Activated T-helper 1 cell treated with anti-CD3 and anti-CD28 coated beads, Interleukin-12 subunit alpha, Interleukin-12 subunit beta, Interleukin-2, Interleukin-4 antibody, amounts not matched to agents 30 ng/mL and 10 ng/mL and 1 ng/mL, durations not matched to agents 14 hours and 24 hours and 36 hours (primary cell): ENCODE data around the gene DAPK1. TPM values are rescaled to one million over a fixed set of nuclear protein-coding genes. Genes with fewer than 3 reads are reported as not detected.
"Not testable (repeated sequence)": the region's sequence is repeated elsewhere in the genome, so short reads cannot be mapped to it uniquely, and the experiment has no call there.

Experiments used
- DNase-seq: peaks from one replicate; pipeline ENCODE4 v3.0.0; 2021; ENCODE audit warnings: low spot score
- H3K27ac Mint-ChIP-seq: one replicate; pipeline ENCODE4 v1.8.0; 2021; ENCODE audit warnings: mild to moderate bottlenecking, mixed read lengths
- H3K27me3 Mint-ChIP-seq: one replicate; pipeline ENCODE4 v1.8.0; 2022; ENCODE audit warnings: mild to moderate bottlenecking, moderate library complexity, mixed read lengths; ENCODE audit not compliant: insufficient read depth
- H3K36me3 Mint-ChIP-seq: one replicate; pipeline ENCODE4 v1.8.0; 2021; ENCODE audit warnings: low read depth, mixed read lengths
- H3K4me1 Mint-ChIP-seq: one replicate; pipeline ENCODE4 v1.8.0; 2021; ENCODE audit warnings: low read depth, mixed read lengths
- H3K4me3 Mint-ChIP-seq: one replicate; pipeline ENCODE4 v1.8.0; 2021; ENCODE audit warnings: mild to moderate bottlenecking, moderate library complexity, mixed read lengths
- H3K9me3 Mint-ChIP-seq: one replicate; pipeline ENCODE4 v1.8.0; 2021; ENCODE audit warnings: mixed read lengths
- intact Hi-C: fragments of 100-400 bp; cut with micrococcal nuclease; formaldehyde crosslinking; loops from one replicate; pipeline ENCODE4 v1.15.1; 2024
- total RNA-seq: library from RNA; stranded (reverse); gene quantifications from 2 replicates; pipeline ENCODE4 v1.2.3, GENCODE V29; 2022

Gene DAPK1
- total RNA-seq, 1 donor from 2014 or later: 2.8 TPM

GRCh38 chr9:87542141-87542540, 44.5 kb downstream of the DAPK1 start:
- H3K4me1 Mint-ChIP-seq: no peaks in the 10 kb centered on the region
- intact Hi-C loops: no loop called here
- no peaks in the 10 kb centered on the region for H3K36me3 Mint-ChIP-seq
- H3K27me3 Mint-ChIP-seq: peaks cover 2% of the 10 kb centered on the region
- H3K9me3 Mint-ChIP-seq: no peaks in the 10 kb centered on the region
- H3K4me3 Mint-ChIP-seq: no peak overlapping the region
- DNase-seq: no peak
- H3K27ac Mint-ChIP-seq: no peak overlapping the region

GRCh38 chr9:87543251-87543650, 45.6 kb downstream of the DAPK1 start:
- Mint-ChIP-seq H3K4me1 (no peaks in the 10 kb centered on the region), H3K4me3 (no peak overlapping the region), H3K36me3 (no peaks in the 10 kb centered on the region), H3K27ac (no peak overlapping the region), H3K27me3 (peaks cover 2% of the 10 kb centered on the region), H3K9me3 (no peaks in the 10 kb centered on the region)
- DNase-seq: no peak
- intact Hi-C loops: no loop called here

- no peaks in the 10 kb centered on the region for H3K4me1 Mint-ChIP-seq
- no peak for DNase-seq
- H3K27me3 Mint-ChIP-seq: peaks cover 2% of the 10 kb centered on the region
- H3K36me3 Mint-ChIP-seq: no peaks in the 10 kb centered on the region
- intact Hi-C loops: no loop called here
- H3K27ac Mint-ChIP-seq: no peak overlapping the region
- no peak overlapping the region for H3K4me3 Mint-ChIP-seq
- no peaks in the 10 kb centered on the region for H3K9me3 Mint-ChIP-seq
Measured at GRCh38 chr9:87545858-87546257, 48.2 kb downstream of the DAPK1 start.

- no peak overlapping the region for H3K4me3 Mint-ChIP-seq
- H3K27me3 Mint-ChIP-seq: peaks cover 2% of the 10 kb centered on the region
Measured at GRCh38 chr9:87546704-87547103, 49.0 kb downstream of the DAPK1 start.

GRCh38 chr9:87547671-87548081, 50.0 kb downstream of the DAPK1 start:
- Mint-ChIP-seq H3K4me3 (no peak overlapping the region), H3K36me3 (no peaks in the 10 kb centered on the region), H3K27ac (no peak overlapping the region), H3K9me3 (no peaks in the 10 kb centered on the region), H3K4me1 (no peaks in the 10 kb centered on the region), H3K27me3 (peaks cover 2% of the 10 kb centered on the region)
- no peak for DNase-seq
- intact Hi-C loops: no loop called here

More at GRCh38 chr9:87546704-87547103, 49.0 kb downstream of the DAPK1 start:
- Mint-ChIP-seq H3K4me1 (no peaks in the 10 kb centered on the region), H3K36me3 (no peaks in the 10 kb centered on the region), H3K27ac (no peak overlapping the region), H3K9me3 (no peaks in the 10 kb centered on the region)
- intact Hi-C loops: no loop called here
- DNase-seq: no peak

GRCh38 chr9:87548159-87548558, 50.5 kb downstream of the DAPK1 start:
- Mint-ChIP-seq H3K4me1 (no peaks in the 10 kb centered on the region), H3K4me3 (no peak overlapping the region), H3K9me3 (no peaks in the 10 kb centered on the region), H3K27ac (no peak overlapping the region), H3K27me3 (peaks cover 2% of the 10 kb centered on the region), H3K36me3 (no peaks in the 10 kb centered on the region)
- intact Hi-C loops: no loop called here
- no peak for DNase-seq

- intact Hi-C loops, H3K36me3 Mint-ChIP-seq, H3K4me1 Mint-ChIP-seq, H3K4me3 Mint-ChIP-seq, DNase-seq, H3K27ac Mint-ChIP-seq, H3K9me3 Mint-ChIP-seq, H3K27me3 Mint-ChIP-seq: not testable (repeated sequence)
Measured at GRCh38 chr9:87549088-87549487, 51.4 kb downstream of the DAPK1 start.

GRCh38 chr9:87549791-87550190, 52.1 kb downstream of the DAPK1 start:
- Mint-ChIP-seq H3K9me3 (no peaks in the 10 kb centered on the region), H3K36me3 (no peaks in the 10 kb centered on the region), H3K27ac (no peak overlapping the region), H3K4me3 (no peak overlapping the region), H3K27me3 (peaks cover 2% of the 10 kb centered on the region), H3K4me1 (no peaks in the 10 kb centered on the region)
- DNase-seq: no peak
- intact Hi-C loops: no loop called here

GRCh38 chr9:87550253-87550954, 52.7 kb downstream of the DAPK1 start:
- Mint-ChIP-seq H3K4me1 (no peaks in the 10 kb centered on the region), H3K27ac (no peak overlapping the region), H3K9me3 (no peaks in the 10 kb centered on the region), H3K4me3 (no peak overlapping the region), H3K27me3 (peaks cover 2% of the 10 kb centered on the region), H3K36me3 (no peaks in the 10 kb centered on the region)
- DNase-seq: no peak
- intact Hi-C loops: no loop called here

- Mint-ChIP-seq H3K27ac (no peak overlapping the region), H3K4me3 (no peak overlapping the region), H3K4me1 (no peaks in the 10 kb centered on the region), H3K36me3 (no peaks in the 10 kb centered on the region), H3K9me3 (no peaks in the 10 kb centered on the region), H3K27me3 (peaks cover 2% of the 10 kb centered on the region)
- intact Hi-C loops: no loop called here
- DNase-seq: no peak
Measured at GRCh38 chr9:87551772-87552217, 54.1 kb downstream of the DAPK1 start.

GRCh38 chr9:87554171-87554910, 56.7 kb downstream of the DAPK1 start:
- Mint-ChIP-seq H3K27me3 (peaks cover 2% of the 10 kb centered on the region), H3K27ac (no peak overlapping the region), H3K9me3 (no peaks in the 10 kb centered on the region), H3K4me3 (no peak overlapping the region), H3K4me1 (no peaks in the 10 kb centered on the region), H3K36me3 (no peaks in the 10 kb centered on the region)
- DNase-seq: no peak
- intact Hi-C loops: no loop called here

GRCh38 chr9:87554976-87555375, 57.3 kb downstream of the DAPK1 start:
- H3K27ac Mint-ChIP-seq: no peak overlapping the region
- peaks cover 2% of the 10 kb centered on the region for H3K27me3 Mint-ChIP-seq
- H3K36me3 Mint-ChIP-seq: no peaks in the 10 kb centered on the region
- H3K4me1 Mint-ChIP-seq: no peaks in the 10 kb centered on the region
- DNase-seq: no peak
- no peak overlapping the region for H3K4me3 Mint-ChIP-seq
- intact Hi-C loops: no loop called here
- H3K9me3 Mint-ChIP-seq: no peaks in the 10 kb centered on the region

GRCh38 chr9:87556039-87556438, 58.4 kb downstream of the DAPK1 start:
- Mint-ChIP-seq H3K27ac (no peak overlapping the region), H3K9me3 (no peaks in the 10 kb centered on the region), H3K4me1 (no peaks in the 10 kb centered on the region), H3K27me3 (peaks cover 2% of the 10 kb centered on the region), H3K4me3 (no peak overlapping the region), H3K36me3 (no peaks in the 10 kb centered on the region)
- no peak for DNase-seq
- intact Hi-C loops: no loop called here
